Measurements from ENCODE around the gene SET.

- TF ChIP-seq CREB1 (CRISPR knock-in tag; IDR thresholded peaks at IDR 0.05; ENCODE audit: low read depth), result no peak
- TF ChIP-seq CTCF (conservative IDR thresholded peaks at IDR 0.05; ENCODE audit: low read depth in 2 of 2), result no peak
- no peak for TF ChIP-seq POLR2AphosphoS5 (IDR thresholded peaks at IDR 0.05; ENCODE audit: low read depth)
- no peak for TF ChIP-seq JUNB (IDR thresholded peaks at IDR 0.05; ENCODE audit: unreplicated experiment)
- no peak for TF ChIP-seq REST (IDR thresholded peaks at IDR 0.05; ENCODE audit: unreplicated experiment)
- no peak for TF ChIP-seq STAT1 (IDR thresholded peaks at IDR 0.05; ENCODE audit: unreplicated experiment)
- no peak for TF ChIP-seq ETS1 (IDR thresholded peaks at IDR 0.05)
- no peak for TF ChIP-seq EZH2phosphoT487 (IDR thresholded peaks at IDR 0.05; ENCODE audit: unreplicated experiment)
- TF ChIP-seq EZH2 (IDR thresholded peaks at IDR 0.05; ENCODE audit: low read depth, unreplicated experiment), result no peak
Measured at GRCh38 chr9:128727640-128728248, 38.7 kb downstream of the SET start.

All from GM23338 (cell line).